Measurements from ENCODE around the gene DCAF15.

DCAF15 gene

GRCh38 chr19:13946414-13946813 is 5.9 kb upstream of the DCAF15 start:
- no peak overlapping the region for H3K27ac ChIP-seq (ENCODE audit: low read depth, low read length)
- no peaks in the 10 kb centered on the region for H3K27me3 ChIP-seq (ENCODE audit: control insufficient read depth, insufficient read depth, low read length)
- H3K9ac ChIP-seq (ENCODE audit: low read length): no peak overlapping the region
- H3K4me1 ChIP-seq (ENCODE audit: control insufficient read depth, insufficient read depth, low read length): no peaks in the 10 kb centered on the region
- peaks cover 3% of the 10 kb centered on the region; the same call in 1 of the 2 replicates for H3K9me3 ChIP-seq (ENCODE audit: control insufficient read depth, insufficient read depth, low read depth, low read length)
- no peaks in the 10 kb centered on the region for H3K36me3 ChIP-seq (ENCODE audit: control insufficient read depth, insufficient read depth, low read length)
- H3K4me3 ChIP-seq (ENCODE audit: low read depth, low read length): no peak overlapping the region

- Histone ChIP-seq H3K4me3 (ENCODE audit: low read depth, low read length) (no peak overlapping the region), H3K27me3 (ENCODE audit: control insufficient read depth, insufficient read depth, low read length) (no peaks in the 10 kb centered on the region), H3K36me3 (ENCODE audit: control insufficient read depth, insufficient read depth, low read length) (peaks cover 20% of the 10 kb centered on the region), H3K9me3 (ENCODE audit: control insufficient read depth, insufficient read depth, low read depth, low read length) (no peaks in the 10 kb centered on the region), H3K9ac (ENCODE audit: low read length) (no peak overlapping the region), H3K4me1 (ENCODE audit: control insufficient read depth, insufficient read depth, low read length) (peaks cover 6% of the 10 kb centered on the region; the same call in 1 of the 2 replicates), H3K27ac (ENCODE audit: low read depth, low read length) (no peak overlapping the region)
Observed at GRCh38 chr19:13951043-13951442, 1.3 kb upstream of the DCAF15 start.

- H3K9me3 ChIP-seq (ENCODE audit: control insufficient read depth, insufficient read depth, low read depth, low read length): no peaks in the 10 kb centered on the region
- H3K27me3 ChIP-seq (ENCODE audit: control insufficient read depth, insufficient read depth, low read length): no peaks in the 10 kb centered on the region
- H3K27ac ChIP-seq (ENCODE audit: low read depth, low read length): no peak overlapping the region
- peak overlapping the region; percentile 62 for H3K4me3 ChIP-seq (ENCODE audit: low read depth, low read length)
- H3K4me1 ChIP-seq (ENCODE audit: control insufficient read depth, insufficient read depth, low read length): peaks cover 6% of the 10 kb centered on the region; the same call in 1 of the 2 replicates
- peaks cover 27% of the 10 kb centered on the region for H3K36me3 ChIP-seq (ENCODE audit: control insufficient read depth, insufficient read depth, low read length)
- no peak overlapping the region for H3K9ac ChIP-seq (ENCODE audit: low read length)
Observed at GRCh38 chr19:13951799-13952153, 533 bp upstream of the DCAF15 start.

DNA sequence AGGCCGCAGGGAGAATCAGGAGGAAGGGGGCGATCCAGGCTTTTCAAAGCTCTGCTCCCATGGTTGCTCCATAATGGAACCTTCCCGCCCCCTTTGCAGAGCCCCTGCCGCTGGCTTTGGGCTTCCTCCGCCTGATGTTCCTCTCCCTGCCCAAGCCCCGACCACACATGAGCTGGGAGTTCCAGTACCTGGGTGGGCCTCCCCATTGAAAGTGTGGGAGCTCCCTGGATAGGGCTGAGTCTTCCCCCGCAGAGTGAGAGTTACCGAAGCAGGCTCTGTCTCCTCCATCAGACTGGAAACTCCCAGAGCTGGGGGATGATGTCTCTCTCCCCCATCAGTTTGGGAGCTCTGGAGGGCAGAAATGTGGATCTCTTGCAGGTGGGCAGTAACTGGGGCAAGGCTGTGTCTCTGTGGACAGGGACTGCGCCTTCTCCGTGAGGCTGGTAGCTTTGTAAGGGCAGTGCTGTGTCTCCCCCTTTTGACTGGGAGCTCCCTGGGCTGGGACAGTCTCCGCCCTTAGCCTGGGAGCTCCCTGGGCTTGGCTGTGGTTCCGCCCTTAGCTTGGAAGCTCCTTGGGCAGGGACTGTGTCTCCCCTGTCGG is 722 bp downstream of the DCAF15 start:
- peaks cover 39% of the 10 kb centered on the region for H3K36me3 ChIP-seq (ENCODE audit: control insufficient read depth, insufficient read depth, low read length)
- peak overlapping the region; percentile 76 for H3K9ac ChIP-seq (ENCODE audit: low read length)
- no peaks in the 10 kb centered on the region for H3K27me3 ChIP-seq (ENCODE audit: control insufficient read depth, insufficient read depth, low read length)
- no peak overlapping the region for H3K27ac ChIP-seq (ENCODE audit: low read depth, low read length)
- H3K4me1 ChIP-seq (ENCODE audit: control insufficient read depth, insufficient read depth, low read length): peaks cover 6% of the 10 kb centered on the region; the same call in 1 of the 2 replicates
- peak overlapping the region; percentile 85 for H3K4me3 ChIP-seq (ENCODE audit: low read depth, low read length)
- H3K9me3 ChIP-seq (ENCODE audit: control insufficient read depth, insufficient read depth, low read depth, low read length): no peaks in the 10 kb centered on the region

GRCh38 chr19:13954185-13954584 is 1.9 kb downstream of the DCAF15 start:
- H3K27me3 ChIP-seq (ENCODE audit: control insufficient read depth, insufficient read depth, low read length): no peaks in the 10 kb centered on the region
- no peak overlapping the region for H3K27ac ChIP-seq (ENCODE audit: low read depth, low read length)
- no peak overlapping the region for H3K9ac ChIP-seq (ENCODE audit: low read length)
- no peaks in the 10 kb centered on the region for H3K9me3 ChIP-seq (ENCODE audit: control insufficient read depth, insufficient read depth, low read depth, low read length)
- peaks cover 6% of the 10 kb centered on the region; the same call in 1 of the 2 replicates for H3K4me1 ChIP-seq (ENCODE audit: control insufficient read depth, insufficient read depth, low read length)
- H3K4me3 ChIP-seq (ENCODE audit: low read depth, low read length): no peak overlapping the region
- peaks cover 48% of the 10 kb centered on the region for H3K36me3 ChIP-seq (ENCODE audit: control insufficient read depth, insufficient read depth, low read length)

DNA sequence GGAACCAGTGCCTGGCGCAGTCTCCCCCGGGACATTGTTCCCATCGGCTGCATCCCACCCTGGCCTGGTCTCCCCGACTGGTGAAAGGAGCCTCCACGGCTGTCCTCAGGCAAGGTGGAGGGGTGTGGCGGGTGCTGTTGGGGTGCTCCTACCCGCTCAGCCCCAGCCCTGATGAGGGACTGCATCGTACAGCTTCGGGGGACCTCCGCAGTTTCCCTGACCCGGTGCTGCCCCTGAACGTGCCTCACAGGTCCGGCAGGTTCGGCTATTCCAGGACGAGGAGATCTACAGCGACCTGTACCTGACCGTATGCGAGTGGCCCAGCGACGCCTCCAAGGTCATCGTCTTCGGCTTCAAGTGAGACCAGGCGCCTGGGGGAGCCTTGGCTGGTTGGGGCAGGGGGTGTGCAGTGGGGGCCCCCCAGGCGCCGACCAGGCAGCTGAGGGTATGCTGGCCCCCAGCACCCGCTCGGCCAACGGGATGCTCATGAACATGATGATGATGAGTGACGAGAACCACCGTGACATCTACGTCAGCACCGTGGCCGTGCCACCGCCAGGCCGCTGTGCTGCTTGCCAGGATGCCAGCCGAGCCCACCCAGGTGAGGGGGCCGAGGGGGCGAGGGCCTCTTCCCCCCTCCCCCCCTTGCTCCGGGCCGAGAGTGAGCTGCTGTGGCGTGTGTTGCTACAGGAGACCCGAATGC is 3.5 kb downstream of the DCAF15 start:
- no peak overlapping the region for H3K27ac ChIP-seq (ENCODE audit: low read depth, low read length)
- H3K36me3 ChIP-seq (ENCODE audit: control insufficient read depth, insufficient read depth, low read length): peaks cover 64% of the 10 kb centered on the region
- no peaks in the 10 kb centered on the region for H3K27me3 ChIP-seq (ENCODE audit: control insufficient read depth, insufficient read depth, low read length)
- H3K4me1 ChIP-seq (ENCODE audit: control insufficient read depth, insufficient read depth, low read length): peaks cover 6% of the 10 kb centered on the region; the same call in 1 of the 2 replicates
- no peak overlapping the region for H3K9ac ChIP-seq (ENCODE audit: low read length)
- H3K4me3 ChIP-seq (ENCODE audit: low read depth, low read length): no peak overlapping the region
- no peaks in the 10 kb centered on the region for H3K9me3 ChIP-seq (ENCODE audit: control insufficient read depth, insufficient read depth, low read depth, low read length)

DNA sequence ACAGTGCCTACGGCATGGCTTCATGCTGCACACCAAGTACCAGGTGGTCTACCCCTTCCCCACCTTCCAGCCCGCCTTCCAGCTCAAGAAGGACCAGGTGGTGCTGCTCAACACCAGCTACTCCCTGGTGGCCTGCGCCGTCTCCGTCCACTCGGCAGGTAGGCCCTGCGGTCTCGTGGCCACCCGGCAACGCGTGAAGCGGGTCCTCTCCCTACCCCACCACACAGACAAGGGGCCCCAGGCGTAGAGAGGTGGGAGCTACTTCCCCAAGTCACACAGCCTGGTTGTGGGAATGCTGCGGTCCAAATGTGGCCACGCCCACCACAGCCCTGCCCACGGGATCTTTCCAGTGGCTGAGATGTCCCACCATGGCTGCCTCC is 4.0 kb downstream of the DCAF15 start:
- H3K36me3 ChIP-seq (ENCODE audit: control insufficient read depth, insufficient read depth, low read length): peaks cover 66% of the 10 kb centered on the region

GRCh38 chr19:13957051-13957450 is 4.7 kb downstream of the DCAF15 start:
- Histone ChIP-seq H3K9ac (ENCODE audit: low read length) (no peak overlapping the region), H3K27ac (ENCODE audit: low read depth, low read length) (no peak overlapping the region), H3K4me3 (ENCODE audit: low read depth, low read length) (no peak overlapping the region), H3K36me3 (ENCODE audit: control insufficient read depth, insufficient read depth, low read length) (peaks cover 66% of the 10 kb centered on the region), H3K4me1 (ENCODE audit: control insufficient read depth, insufficient read depth, low read length) (peaks cover 7% of the 10 kb centered on the region; the same call in 1 of the 2 replicates), H3K9me3 (ENCODE audit: control insufficient read depth, insufficient read depth, low read depth, low read length) (no peaks in the 10 kb centered on the region), H3K27me3 (ENCODE audit: control insufficient read depth, insufficient read depth, low read length) (no peaks in the 10 kb centered on the region)

More for the DNA sequence above, 4.0 kb downstream of the DCAF15 start:
- H3K4me1 ChIP-seq (ENCODE audit: control insufficient read depth, insufficient read depth, low read length): peaks cover 6% of the 10 kb centered on the region; the same call in 1 of the 2 replicates
- H3K27me3 ChIP-seq (ENCODE audit: control insufficient read depth, insufficient read depth, low read length): no peaks in the 10 kb centered on the region
- H3K4me3 ChIP-seq (ENCODE audit: low read depth, low read length): no peak overlapping the region
- H3K27ac ChIP-seq (ENCODE audit: low read depth, low read length): no peak overlapping the region
- H3K9ac ChIP-seq (ENCODE audit: low read length): no peak overlapping the region
- H3K9me3 ChIP-seq (ENCODE audit: control insufficient read depth, insufficient read depth, low read depth, low read length): no peaks in the 10 kb centered on the region

DNA sequence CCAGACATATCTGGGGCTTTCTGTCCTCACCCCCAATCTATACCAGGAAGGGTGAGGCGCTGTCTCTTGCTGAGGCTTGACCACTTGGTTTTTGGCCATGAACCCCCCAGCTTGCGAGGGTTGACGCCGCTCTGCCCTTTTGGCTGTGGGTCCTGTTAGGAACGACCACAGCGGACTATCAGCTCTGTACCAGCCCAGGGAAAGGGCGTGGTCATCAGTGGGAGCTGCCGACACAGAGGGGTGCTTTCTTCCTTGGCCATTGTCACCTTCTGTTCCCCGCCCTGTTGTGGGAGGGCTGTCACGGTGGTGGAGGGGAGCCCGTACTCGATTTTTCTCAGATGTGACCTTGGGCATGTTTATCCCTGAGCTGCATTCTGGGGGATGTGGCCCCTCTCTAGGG is 5.7 kb downstream of the DCAF15 start:
- Histone ChIP-seq H3K27me3 (ENCODE audit: control insufficient read depth, insufficient read depth, low read length) (peaks cover 4% of the 10 kb centered on the region; the same call in 1 of the 2 replicates), H3K4me3 (ENCODE audit: low read depth, low read length) (no peak overlapping the region), H3K4me1 (ENCODE audit: control insufficient read depth, insufficient read depth, low read length) (peaks cover 12% of the 10 kb centered on the region; the same call in 1 of the 2 replicates), H3K9ac (ENCODE audit: low read length) (no peak overlapping the region), H3K27ac (ENCODE audit: low read depth, low read length) (no peak overlapping the region), H3K36me3 (ENCODE audit: control insufficient read depth, insufficient read depth, low read length) (peaks cover 66% of the 10 kb centered on the region), H3K9me3 (ENCODE audit: control insufficient read depth, insufficient read depth, low read depth, low read length) (no peaks in the 10 kb centered on the region)

GRCh38 chr19:13959141-13959961 is 7.0 kb downstream of the DCAF15 start:
- peaks cover 5% of the 10 kb centered on the region; the same call in 1 of the 2 replicates for H3K27me3 ChIP-seq (ENCODE audit: control insufficient read depth, insufficient read depth, low read length)
- no peak overlapping the region for H3K27ac ChIP-seq (ENCODE audit: low read depth, low read length)
- H3K4me1 ChIP-seq (ENCODE audit: control insufficient read depth, insufficient read depth, low read length): peaks cover 11% of the 10 kb centered on the region; the same call in 1 of the 2 replicates
- peaks cover 62% of the 10 kb centered on the region for H3K36me3 ChIP-seq (ENCODE audit: control insufficient read depth, insufficient read depth, low read length)
- no peak overlapping the region for H3K4me3 ChIP-seq (ENCODE audit: low read depth, low read length)
- H3K9me3 ChIP-seq (ENCODE audit: control insufficient read depth, insufficient read depth, low read depth, low read length): no peaks in the 10 kb centered on the region
- H3K9ac ChIP-seq (ENCODE audit: low read length): no peak overlapping the region
